ENCODE data around the gene LCA5.

LCA5 gene

DNA sequence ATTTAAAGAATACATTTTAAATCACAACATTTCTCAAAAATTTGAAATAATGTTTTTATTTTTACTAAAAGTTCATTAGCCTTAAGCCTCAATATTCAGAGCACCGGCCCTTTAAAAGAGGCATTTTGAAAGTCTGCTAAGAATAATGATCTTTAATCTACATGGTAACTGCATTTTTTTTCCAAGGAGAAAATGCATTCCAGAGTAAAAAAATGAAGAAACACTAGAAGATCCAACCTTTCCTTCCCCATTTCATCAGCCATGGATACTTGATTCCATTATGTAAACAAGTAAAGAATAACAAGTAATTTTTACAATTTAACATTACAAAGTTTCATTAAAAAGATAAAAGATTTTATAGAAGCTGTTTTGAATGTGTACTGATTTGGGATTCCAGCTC lies 21.8 kb downstream of the LCA5 start:
- TF ChIP-seq, protein P1, sequence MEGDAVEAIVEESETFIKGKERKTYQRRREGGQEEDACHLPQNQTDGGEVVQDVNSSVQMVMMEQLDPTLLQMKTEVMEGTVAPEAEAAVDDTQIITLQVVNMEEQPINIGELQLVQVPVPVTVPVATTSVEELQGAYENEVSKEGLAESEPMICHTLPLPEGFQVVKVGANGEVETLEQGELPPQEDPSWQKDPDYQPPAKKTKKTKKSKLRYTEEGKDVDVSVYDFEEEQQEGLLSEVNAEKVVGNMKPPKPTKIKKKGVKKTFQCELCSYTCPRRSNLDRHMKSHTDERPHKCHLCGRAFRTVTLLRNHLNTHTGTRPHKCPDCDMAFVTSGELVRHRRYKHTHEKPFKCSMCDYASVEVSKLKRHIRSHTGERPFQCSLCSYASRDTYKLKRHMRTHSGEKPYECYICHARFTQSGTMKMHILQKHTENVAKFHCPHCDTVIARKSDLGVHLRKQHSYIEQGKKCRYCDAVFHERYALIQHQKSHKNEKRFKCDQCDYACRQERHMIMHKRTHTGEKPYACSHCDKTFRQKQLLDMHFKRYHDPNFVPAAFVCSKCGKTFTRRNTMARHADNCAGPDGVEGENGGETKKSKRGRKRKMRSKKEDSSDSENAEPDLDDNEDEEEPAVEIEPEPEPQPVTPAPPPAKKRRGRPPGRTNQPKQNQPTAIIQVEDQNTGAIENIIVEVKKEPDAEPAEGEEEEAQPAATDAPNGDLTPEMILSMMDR (IDR thresholded peaks at IDR 0.05; ENCODE audit: low read depth, low read length), result no peak
- no peak for DNase-seq (ENCODE audit: extremely low read depth, low read depth)

- no peak for DNase-seq (ENCODE audit: extremely low read depth, low read depth)
- TF ChIP-seq, protein P1 (IDR thresholded peaks at IDR 0.05; ENCODE audit: low read depth, low read length), result no peak
These were observed 24.1 kb downstream of the LCA5 start for GRCh38 chr6:79513111-79513510.

DNA sequence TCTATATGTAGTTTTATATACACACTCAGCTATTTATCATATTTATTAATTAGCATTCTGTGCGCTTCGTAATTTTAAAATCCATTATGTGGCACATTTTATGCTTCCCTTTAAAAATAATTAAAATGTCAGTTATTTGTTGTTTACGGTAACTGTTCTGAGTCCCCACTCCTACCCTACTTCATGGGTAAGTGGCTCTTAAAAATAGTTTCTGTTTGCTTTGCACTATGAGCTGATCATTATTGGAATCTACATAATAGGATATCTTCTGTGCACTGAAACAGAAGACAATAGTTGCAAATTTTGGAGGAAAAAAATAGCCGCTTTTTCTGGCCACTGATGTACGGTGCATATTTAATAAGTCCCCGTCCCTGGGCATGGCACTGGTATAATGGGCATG lies 25.2 kb downstream of the LCA5 start:
- TF ChIP-seq, protein P1 (IDR thresholded peaks at IDR 0.05; ENCODE audit: low read depth, low read length), result no peak
- no peak for DNase-seq (ENCODE audit: extremely low read depth, low read depth)

DNA sequence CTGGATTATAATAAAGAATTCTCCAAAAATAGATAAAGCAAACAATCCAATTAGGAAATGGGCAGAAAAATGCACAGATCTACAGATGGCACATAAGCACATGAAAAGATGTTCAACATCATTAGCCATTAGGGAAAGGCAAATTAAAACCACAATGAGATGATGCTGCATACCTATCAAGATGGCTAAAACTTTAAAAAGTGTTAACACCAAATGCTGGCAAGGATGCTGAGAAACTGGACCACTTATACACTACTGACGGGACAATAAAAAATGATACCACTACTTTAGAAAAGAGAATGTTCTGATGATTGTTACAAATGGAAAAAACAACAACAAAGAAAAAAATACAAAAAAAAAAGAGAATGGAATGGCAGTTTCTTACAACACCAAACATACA lies 26.5 kb downstream of the LCA5 start:
- DNase-seq (ENCODE audit: extremely low read depth, low read depth), result no peak

DNA sequence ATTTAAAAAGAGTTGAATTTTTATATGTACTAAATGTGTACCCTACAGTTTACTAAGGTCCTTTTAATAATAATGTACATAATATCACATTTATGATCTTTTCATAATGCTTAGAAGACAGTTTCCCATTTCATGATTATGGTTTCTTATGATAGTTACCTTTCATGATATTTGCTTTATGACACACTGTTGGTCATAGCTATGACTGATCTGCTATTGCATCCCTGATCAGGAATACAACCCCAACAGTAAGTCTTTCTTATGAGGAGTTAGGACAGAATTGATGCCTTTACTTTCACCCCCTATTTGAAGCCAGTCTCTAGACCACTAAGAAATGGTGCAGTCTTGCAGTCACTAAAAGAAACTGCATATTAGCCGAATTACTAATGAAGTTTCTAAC lies 31.0 kb downstream of the LCA5 start:
- TF ChIP-seq, protein P1 (IDR thresholded peaks at IDR 0.05; ENCODE audit: low read depth, low read length), result no peak
- DNase-seq (ENCODE audit: extremely low read depth, low read depth), result no peak

More for the DNA sequence above, 26.5 kb downstream of the LCA5 start:
- TF ChIP-seq, protein P1 (IDR thresholded peaks at IDR 0.05; ENCODE audit: low read depth, low read length), result no peak

- no peak for DNase-seq (ENCODE audit: extremely low read depth, low read depth)
These were observed 32.9 kb downstream of the LCA5 start for GRCh38 chr6:79504372-79504771.

DNA sequence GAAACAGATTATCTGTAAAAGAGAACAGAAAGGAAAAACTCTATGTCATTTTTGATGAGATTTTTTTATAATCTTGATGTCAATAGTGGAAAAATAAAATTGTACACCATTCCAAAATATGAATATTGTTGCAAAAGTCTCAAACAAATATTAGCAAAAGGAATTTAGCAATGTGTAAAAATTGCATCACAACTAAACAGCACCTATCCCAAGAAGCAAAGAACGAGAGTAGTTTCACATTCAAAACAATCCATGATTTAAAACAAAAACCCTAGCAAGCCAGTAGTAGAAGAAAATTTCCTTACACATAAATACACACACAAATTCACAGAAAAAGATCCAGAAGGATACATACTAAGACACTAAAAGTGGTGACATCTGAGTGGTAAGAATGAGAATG lies 38.4 kb downstream of the LCA5 start:
- DNase-seq (ENCODE audit: extremely low read depth, low read depth), result no peak

More at GRCh38 chr6:79504372-79504771, 32.9 kb downstream of the LCA5 start:
- TF ChIP-seq, protein P1 (IDR thresholded peaks at IDR 0.05; ENCODE audit: low read depth, low read length), result no peak

More for the DNA sequence above, 38.4 kb downstream of the LCA5 start:
- TF ChIP-seq, protein P1 (IDR thresholded peaks at IDR 0.05; ENCODE audit: low read depth, low read length), result no peak

Measured in AG09319 (cell line).